NCI-H2196 (cell line): ENCODE measurements around the gene FAM169A.
A peak's percentile ranks its signal among the peaks of the same experiment; 100 is the strongest.
"Not testable (repeated sequence)": the region's sequence is repeated elsewhere in the genome, so short reads cannot be mapped to it uniquely, and the experiment has no call there.

Experiments
- DNase-seq: peaks from one replicate; lab custom pipeline; 2025; ENCODE audit not compliant: unreplicated experiment; lab: John Stamatoyannopoulos, UW

Gene FAM169A

DNA sequence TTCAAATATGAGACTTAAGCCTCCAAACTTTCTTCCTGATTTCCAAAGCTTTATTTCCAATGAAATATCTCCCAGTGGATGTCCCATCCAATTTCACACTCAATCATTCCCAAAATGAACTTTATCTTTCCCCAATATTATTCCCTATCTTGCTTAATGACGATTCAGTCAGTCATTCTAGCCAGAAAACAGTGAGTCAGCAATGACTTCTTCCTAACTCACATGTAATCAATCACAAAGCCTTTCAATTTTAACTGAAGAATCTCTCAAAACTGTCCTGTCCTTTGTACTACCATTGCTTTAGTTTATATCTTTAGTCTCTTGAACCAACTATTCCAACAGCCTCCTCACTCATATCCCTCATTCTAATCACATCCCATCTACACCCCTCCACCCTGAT, 64.2 kb downstream of the FAM169A start:
- DNase-seq, result no peak

DNA sequence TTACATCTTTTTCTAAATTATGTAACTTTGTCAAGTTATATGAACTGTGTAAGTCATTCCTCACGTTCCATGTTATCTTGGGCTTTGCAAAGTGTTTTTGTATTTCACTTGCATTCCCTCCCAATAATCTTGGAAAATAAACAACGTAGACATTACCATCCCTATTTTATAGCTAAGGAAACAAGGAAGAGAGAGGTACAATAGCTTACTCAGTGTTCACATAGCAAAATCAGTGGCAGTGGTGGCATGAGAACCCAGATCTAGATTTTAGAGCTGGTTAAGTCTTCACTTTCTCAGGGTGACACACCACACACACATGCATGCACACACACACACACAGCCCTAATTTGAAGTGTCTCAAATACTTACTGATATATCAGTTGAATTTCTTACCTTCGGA, 65.0 kb downstream of the FAM169A start:
- DNase-seq, result no peak

DNA sequence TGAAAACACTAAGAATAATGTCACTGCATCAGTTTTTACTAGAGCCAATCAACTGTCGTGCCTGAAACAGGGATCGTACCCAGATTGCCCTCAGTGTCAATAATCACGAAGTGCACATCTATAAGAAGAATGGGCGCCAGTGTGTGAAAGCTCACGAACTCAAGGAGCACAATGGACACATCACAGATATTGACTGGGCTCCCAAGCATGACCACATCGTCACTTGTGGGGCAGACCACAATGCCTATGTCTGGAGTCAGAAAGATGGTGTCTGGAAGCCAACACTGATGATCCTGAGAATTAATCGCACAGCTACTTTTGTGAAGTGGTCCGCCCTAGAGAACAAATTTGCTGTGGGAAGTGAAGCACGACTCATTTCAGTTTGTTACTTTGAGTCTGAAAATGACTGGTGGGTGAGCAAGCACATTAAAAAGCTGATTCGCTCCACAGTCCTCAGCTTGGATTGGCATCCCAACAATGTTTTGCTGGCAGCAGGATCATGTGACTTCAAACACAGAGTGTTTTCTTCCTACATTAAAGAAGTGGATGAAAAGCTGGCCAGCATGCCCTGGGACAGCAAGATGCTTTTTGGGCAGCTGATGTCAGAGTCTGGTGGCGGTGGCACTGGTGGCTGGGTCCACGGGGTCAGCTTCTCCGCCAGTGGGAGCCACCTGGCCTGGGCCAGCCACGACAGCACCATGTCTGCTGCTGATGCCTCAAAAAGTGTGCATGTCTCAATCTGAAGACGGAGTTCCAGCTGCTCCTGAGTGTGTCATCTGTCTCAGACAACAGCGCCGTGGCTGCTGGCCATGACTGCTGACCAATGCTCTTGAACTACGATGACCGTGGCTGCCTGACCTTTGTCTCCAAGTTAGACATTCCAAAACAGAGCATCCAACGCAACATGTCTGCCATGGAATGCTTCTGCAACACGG, 66.9 kb downstream of the FAM169A start:
- DNase-seq, result no peak

DNA sequence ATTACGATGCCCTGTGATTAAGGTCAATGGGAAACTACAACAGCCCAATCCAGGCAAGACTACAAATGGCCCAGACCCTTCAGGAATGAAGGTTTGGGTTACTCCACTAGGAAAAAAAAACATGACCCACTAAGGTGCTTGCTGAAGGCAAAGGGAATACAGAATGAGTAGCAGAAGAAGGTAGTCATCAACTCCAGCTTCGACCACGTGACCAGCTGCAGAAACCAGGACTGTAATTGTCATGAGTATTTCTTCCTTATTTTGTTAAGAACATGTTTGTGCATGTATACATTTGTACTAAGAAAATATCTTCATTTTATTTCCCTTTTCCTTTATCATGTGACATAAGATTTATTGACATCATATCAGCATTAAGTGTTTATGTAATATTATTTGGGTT, 74.5 kb downstream of the FAM169A start:
- DNase-seq, result not testable (repeated sequence)

DNA sequence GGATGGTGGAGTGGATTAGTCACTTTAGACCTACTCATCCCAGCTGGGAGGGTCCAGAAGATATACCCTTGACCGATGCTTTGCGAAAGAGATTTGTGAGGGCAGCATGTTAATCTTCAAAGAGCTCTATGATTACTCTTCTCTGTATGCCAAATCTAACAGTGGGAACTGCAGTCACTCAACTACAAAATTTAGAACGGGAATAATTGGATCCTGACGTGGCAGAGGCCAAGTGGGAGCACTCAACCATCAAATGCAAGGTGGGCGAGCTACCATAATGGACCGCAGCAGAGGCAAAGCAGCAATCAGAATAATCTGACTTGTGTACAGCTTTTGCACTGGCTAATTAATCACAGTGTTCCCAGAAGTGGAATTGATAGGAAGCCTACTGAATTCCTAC, 78.8 kb downstream of the FAM169A start:
- no peak for DNase-seq

DNA sequence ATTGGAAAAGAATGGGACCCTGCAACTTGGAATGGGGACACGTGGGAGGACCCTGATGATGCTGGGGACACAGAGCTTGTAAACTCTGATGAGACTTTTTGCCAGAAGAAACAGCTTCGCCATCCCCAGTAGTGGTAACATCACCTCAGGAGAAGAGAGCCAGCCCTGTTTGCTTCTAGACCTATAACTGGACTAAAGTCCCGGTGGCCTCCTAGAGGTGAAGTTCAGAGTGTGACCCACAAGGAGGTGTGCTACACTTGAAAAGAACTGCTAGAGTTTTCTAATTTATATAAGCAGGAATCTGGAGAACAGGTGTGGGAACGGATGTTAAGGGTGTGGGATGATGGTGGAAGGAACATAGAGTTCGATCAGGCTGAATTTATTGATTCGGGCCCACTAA, 79.3 kb downstream of the FAM169A start:
- no peak for DNase-seq

DNA sequence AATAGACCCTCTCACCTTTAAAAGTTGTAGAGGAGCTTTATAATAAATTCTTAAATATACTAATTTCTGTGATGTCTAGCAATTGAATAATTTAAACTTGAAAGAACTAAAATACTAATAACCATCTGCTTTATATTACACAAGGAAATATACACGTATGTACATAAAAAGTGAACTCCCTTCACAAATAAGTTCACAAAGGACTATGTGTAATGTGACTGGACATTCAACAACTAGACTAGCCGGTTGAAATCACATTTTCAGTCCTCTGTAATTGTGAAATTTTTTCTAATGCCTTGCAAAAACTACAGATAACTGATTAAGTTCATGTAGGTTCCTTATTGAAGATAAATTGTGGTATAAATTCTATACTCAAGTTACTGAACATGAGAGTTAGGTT, 87.6 kb downstream of the FAM169A start:
- DNase-seq, result no peak

DNA sequence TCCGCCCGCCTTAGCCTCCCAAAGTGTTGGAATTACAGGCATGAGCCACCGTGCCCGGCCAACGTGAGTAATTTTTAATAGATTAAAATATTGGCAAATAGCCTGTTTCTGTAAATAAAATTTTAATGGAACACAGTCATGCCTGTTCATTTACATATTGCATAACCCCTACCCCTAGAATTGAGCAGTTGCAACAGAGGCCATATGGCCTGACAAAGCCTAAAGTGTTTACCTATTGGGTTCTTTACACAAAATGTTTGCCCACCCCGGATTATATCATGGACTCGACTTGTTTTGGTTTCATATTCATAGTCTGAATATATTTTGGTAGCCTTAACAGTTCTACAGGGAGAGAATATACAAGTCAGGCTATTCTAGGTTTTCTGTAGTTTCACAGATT, 93.8 kb downstream of the FAM169A start:
- no peak for DNase-seq

DNA sequence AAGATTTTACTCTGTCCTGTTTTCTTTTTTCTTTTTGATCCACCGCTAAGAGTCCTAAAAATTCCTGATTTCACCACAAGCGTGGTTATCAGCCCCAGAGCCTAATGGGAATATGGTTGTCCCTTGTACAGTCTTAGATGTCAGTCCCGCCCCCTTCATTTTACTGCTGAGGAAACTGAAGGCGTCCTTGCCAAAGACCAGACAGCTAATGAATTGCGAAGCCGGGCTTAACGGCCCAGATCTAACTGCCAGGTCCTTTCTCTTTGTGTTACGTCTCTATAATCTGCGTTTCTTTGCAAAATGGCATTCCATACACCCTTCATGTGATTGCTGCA, 98.6 kb downstream of the FAM169A start:
- no peak for DNase-seq

DNA sequence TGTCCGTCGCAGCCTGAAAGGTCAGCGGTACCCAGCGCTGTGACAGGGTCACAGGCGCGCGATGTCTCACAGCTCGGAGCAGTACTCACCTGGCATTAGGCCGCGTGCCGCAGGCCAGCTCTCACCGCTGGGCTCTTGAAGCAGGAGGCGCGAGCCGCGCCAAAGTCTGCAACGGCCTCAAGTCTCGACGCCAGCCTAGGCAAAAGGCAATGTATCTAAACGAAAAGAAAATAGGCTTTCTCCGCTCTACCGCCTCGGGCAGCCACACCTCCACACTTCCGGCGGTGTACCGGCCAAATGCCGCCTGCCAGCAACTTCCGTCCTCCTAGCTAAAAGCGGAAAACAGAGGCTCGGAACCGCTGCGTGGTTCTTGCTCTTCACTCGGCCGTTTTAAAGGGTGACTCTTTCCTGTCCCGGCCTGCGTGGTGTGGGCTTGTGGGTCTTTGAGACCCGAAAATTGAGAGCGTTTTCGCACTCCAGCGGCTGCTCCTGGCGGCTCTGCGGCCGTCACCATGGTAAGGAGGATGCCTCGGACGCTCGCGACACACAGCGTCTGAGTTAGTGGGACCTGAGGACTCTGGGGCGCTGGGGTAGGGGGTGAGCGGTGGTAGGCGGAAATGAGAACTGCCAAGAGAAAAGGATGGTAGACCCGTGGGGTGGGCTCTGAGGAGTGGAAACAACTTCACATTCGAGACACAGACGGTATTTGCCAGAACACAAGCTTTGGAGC, 99.2 kb downstream of the FAM169A start, which contains the start of the genes GFM2 and NSA2:
TSS of gene GFM2 (minus strand) at position 269 of the 730 bp plus-strand sequence. CDS start 3,375 bp downstream, outside the sequence.
TSS of gene NSA2 (plus strand) at position 401 of the 730 bp plus-strand sequence. CDS start at position 513, 112 bp downstream.
- peak; percentile 80 for DNase-seq

DNA sequence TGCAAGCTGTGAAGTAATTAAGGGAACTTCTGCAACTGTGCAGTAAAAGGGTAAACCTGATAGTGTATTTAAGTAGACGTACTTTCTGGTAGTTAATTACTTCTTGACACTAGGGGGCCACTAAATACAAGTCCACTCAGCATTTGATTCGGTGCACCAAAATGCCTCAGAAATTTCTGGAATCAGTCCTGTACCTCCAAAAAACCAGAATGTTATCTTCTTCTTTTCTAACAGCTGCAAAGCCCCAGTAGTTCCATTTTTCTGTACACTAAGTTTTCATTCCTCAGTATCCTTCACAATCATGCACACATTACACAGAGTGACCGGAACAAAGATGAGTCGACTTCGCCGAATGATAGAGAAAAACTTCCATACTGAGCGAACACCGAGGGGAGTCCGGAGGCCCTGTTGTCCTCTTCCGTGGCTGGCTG, 99.8 kb downstream of the FAM169A start:
- no peak for DNase-seq

DNA sequence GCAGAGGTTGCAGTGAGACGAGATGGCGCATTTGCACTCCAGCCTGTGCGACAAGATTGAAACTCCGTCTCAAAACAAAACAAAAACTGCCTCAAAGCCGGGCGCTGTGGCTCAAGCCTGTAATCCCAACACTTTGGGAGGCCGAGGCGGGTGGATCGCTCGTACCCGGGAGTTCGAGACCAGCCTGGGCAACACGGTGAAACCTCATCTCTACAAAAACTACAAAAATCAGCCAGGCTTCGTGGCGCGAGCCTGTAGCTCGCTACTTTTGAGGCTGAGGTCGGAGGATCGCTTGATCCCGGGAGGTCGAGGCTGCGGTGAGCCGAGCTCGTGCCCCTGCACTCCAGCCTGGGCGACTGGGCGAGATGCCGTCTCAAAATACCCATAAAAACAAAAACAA, 100.3 kb downstream of the FAM169A start:
- DNase-seq, result no peak

DNA sequence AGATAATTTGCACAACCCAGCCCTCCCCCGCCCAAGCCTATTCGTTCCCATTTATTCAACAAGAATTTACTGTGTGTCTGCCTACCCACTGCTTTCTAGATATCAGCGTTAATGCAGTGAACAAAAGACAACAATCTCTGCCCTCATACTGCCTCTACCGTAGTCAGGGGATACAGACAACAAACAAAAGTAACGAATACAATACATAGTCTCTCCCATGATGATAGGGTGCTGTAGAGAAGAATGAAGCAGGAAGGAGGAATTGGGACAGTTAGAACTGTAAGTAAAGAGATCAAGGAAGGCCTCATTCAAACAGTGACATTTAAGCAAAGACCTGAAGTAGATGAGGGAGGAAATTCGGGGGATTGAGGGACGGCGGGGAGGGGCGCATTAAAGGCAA, 101.0 kb downstream of the FAM169A start:
- DNase-seq, result no peak

DNA sequence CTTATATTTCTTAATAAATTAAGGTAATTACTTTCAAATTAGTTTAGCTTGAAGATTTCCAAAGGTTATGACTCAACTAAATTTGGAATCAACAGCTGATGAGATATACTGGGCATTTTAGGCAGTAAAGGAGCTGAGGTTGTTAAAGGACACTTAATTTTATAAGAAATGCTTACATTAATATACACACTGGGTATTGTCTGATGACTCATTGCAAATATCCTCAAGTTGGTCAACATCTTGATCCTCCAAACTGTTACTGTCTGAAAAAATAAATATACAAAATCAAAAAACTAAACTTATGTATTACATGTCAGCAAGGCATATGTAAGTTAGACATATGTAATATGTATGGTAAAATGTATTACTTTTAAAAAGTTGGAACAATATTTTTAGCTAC, 102.7 kb downstream of the FAM169A start:
- no peak for DNase-seq

DNA sequence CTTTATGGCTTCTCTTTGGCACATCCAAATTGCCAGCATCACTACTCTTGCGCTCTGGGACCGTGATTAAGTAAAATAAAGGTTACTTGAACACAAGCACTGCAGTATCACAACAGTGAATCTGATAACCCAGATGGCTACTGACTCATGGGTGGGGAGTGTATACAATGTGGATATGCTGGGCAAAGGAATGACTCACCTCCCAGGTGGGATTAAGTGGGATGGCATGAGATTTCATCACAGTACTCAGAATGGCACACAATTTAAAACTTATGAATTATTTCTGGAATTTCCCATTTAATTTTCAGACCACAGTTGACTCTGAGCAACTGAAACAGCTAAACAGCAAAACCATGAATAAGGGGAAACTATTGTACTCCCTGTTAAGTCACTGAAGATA, 103.6 kb downstream of the FAM169A start:
- no peak for DNase-seq

DNA sequence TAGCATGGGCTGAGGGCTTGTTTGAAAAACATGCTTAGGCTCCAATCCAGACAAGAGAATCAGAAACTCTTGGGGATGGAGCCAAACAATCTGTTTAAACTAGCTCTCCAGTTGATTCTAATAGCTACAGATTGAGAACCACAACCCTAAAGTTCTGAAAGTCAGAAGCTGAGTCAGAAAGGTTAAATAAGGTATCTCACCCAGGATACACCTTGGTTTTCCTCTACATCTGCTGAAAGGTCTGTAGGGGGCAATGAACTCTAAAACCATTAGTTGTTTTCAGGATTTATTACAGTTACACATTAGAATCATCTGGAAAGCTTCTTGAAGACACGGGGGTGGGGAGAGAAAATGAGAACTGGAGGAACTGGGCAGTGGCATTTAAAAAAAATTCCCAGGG, 104.9 kb downstream of the FAM169A start:
- DNase-seq, result no peak

DNA sequence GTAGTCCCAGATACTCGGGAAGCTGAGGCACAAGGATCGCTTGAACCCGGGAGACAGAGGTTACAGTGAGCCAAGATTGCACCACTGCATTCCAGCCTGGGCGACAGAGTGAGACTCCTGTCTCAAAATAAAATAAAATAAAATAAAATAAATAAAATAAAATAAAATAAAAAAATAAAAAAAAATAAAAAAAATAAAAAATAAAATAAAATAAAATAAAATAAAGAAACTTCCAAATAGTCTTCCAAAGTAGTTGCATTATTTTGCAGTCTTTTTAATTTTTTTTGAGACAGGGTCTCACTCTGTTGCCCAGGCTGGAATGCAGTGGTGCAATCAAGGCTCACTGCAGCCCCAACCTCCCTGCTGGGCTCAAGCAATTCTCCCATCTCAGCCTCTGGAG, 117.4 kb downstream of the FAM169A start:
- DNase-seq, result not testable (repeated sequence)

DNA sequence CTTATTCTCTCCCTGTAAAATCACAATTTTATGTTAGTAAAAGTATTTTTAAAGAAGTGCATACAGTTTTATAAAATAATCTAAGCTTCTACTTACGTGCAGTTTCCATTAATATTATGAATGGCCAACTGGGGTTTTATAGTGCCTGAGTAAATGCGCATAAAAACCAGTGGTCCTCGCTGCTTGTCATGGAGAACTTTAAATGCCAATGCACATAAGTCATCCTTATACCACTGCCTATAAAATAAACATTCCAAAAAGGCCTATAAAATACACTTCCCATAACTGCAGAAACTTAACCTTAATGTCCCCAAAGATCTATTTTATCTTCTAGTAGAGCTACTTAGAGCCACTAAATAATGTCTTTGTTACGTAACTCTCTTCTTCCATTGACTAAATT, 127.8 kb downstream of the FAM169A start:
- no peak for DNase-seq

DNA sequence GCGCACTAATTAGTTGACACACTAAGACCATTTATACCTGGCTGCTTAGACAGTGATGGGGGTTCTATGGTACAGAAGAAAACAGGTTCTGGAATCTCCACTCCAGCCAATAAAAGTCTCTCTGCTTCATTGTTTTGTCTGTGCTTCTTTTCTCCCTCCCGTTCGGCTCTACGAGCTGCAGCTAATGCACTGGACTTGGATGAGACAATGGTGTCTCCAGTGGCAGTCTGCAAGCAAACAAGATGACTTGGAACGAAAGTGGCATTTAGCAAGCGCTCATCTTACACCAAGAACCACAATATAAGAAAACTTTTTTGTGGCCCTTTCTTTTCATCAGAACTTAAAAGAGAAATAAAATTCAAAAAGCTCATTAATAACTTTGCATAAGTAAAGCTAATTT, 129.4 kb downstream of the FAM169A start:
- DNase-seq, result no peak
